ENCODE results near the gene ZFP90. TPM values are rescaled to one million over a fixed set of nuclear protein-coding genes. Genes with fewer than 3 reads are reported as not detected.
A peak's percentile ranks its signal among the peaks of the same experiment; 100 is the strongest.

The ZFP90 gene
- polyA plus RNA-seq, 1 donor = 49.7 TPM

GRCh38 chr16:68575082-68575481 lies 36.0 kb downstream of the ZFP90 start:
- DNase-seq = no peak

GRCh38 chr16:68577352-68577853 lies 38.3 kb downstream of the ZFP90 start:
- DNase-seq = no peak

GRCh38 chr16:68590201-68590994 lies 51.3 kb downstream of the ZFP90 start:
- DNase-seq = peak; percentile 61

DNA sequence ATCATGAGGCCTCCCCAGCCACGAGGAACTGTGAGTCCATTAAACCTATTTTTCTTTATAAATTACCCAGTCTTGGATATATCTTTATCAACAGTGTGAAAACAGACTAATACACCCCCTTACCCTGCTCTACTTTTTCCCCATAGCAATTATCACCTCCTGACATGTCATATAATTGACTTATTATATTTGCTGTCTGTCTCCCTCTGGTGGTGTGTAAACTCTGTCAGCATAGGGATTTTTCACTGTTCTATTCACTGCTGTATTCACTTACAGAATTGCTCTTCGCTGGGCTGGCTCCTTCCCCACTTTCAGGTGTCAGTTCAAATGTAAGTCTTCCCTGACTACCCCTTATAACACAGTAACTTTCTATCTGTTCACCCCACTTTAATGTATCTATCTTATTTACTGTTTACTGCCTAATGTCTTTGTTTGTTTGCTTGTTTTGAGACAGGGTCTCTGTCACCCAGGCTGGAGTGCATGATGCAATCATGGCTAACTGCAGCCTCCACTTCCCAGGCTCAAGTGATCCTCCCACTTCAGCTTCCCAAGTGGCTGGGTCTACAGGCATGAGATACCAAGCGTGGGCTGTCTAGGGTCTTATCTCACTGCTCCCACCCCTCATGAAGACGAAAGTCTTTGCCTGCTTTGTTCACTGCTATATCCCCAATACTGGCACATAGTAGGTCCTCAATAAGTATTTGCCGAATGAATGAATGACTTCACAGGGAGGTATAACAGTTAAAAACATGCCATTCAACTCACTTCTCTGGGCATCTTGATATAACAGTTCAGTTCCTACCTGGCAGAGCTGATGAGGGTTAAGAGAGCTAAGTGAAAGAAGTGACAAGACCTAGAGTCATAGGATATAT lies 53.6 kb downstream of the ZFP90 start:
- no peak for DNase-seq

DNA sequence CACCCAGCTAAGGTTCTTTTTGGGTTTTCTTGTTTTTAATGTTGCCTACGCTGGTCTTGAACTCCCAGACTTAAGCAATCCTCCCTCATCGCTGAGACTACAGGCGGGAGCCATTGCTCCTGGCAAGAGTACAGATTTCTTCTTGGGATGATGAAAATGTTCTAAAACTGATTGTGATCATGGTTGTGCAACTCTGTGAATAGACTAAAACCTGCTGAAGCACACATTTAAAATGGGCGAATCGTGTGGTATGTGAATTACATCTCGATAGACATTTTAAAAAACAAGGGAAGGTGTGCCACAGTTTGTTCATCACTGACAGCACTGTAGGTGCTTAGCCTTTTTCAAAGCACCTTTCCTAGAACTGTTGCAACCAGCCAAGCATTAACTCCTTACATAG lies 57.2 kb downstream of the ZFP90 start:
- no peak for DNase-seq

DNA sequence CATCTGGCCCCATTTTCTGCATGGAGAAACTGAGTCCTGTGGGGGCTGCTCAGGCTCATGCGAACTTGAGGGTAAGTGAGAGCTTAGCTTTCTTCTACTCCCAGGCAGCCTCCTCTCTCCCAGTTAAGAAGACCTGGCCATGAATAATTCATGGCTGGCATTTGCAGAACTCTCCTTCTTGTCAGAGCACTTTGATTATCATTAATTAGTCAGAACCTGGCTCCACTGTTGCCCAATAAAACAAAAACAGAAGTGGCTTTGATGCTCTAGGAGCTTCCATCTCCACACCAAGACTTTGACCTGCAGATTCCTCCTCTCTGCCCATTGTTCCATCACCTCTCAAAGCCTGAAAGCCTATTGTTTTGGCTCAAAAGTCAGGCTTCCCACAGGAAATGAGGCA lies 60.5 kb downstream of the ZFP90 start:
- DNase-seq = no peak

GRCh38 chr16:68605746-68606145 lies 66.7 kb downstream of the ZFP90 start:
- no peak for DNase-seq

DNA sequence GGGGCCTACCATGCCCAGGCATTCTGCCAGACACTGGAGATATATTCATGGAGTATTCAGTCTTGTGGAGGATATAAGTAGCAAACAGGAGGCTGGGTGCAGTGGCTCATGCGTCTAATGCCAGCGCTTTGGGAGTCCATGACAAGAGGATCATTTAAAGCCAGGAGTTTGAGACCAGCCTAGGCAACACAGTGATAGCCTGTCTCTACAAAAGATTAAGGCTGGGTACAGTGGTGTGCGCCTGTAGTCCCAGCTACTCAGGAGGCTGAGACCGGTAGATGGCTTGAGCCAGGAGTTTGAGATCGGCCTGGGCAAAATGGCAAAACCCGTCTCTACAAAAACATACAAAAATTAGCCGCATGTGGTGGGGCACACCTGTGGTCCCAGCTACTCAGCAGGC lies 68.4 kb downstream of the ZFP90 start:
- DNase-seq = no peak

- no peak for DNase-seq
These were observed 69.2 kb downstream of the ZFP90 start for GRCh38 chr16:68608330-68608729.

GRCh38 chr16:68612996-68613395 lies 73.9 kb downstream of the ZFP90 start:
- DNase-seq = no peak

GRCh38 chr16:68617734-68618133 lies 78.6 kb downstream of the ZFP90 start:
- DNase-seq = no peak

Other genes starting within 250 kb of the ZFP90 start
- gene SLC7A6OS, start 228.3 kb upstream of the ZFP90 start, polyA plus RNA-seq (ENCODE audit: insufficient read length) = 25.7 TPM
- 56.2 TPM for gene PRMT7, start 228.3 kb upstream of the ZFP90 start, polyA plus RNA-seq (ENCODE audit: insufficient read length)
- 1.3 TPM for gene SMPD3, start 90.8 kb upstream of the ZFP90 start, polyA plus RNA-seq (ENCODE audit: insufficient read length)
- gene CDH3, start 106.0 kb downstream of the ZFP90 start, polyA plus RNA-seq (ENCODE audit: insufficient read length) = 65.2 TPM
- gene CDH1, start 198.0 kb downstream of the ZFP90 start, polyA plus RNA-seq (ENCODE audit: insufficient read length) = 91.5 TPM